Measurements from ENCODE around the gene TMEM141.

TMEM141 gene

GRCh38 chr9:136756836-136757235 lies 34.3 kb upstream of the TMEM141 start:
- Histone ChIP-seq H3K27me3 (ENCODE audit: low read depth, low read length) (no peaks in the 10 kb centered on the region), H3K27ac (ENCODE audit: low read length) (no peak overlapping the region), H2AFZ (ENCODE audit: low read depth, low read length) (no peak overlapping the region), H3K36me3 (replicated peaks; ENCODE audit: low read depth, low read length) (no peaks in the 10 kb centered on the region), H3K4me1 (ENCODE audit: low read length) (no peaks in the 10 kb centered on the region), H3K4me3 (ENCODE audit: low read length) (no peak overlapping the region), H3K9me3 (ENCODE audit: insufficient read depth, low read length) (peaks cover 10% of the 10 kb centered on the region), H4K20me1 (ENCODE audit: insufficient read depth, low read length) (no peaks in the 10 kb centered on the region), H3K9ac (ENCODE audit: low read length) (no peak overlapping the region), H3K79me2 (ENCODE audit: low read length) (no peaks in the 10 kb centered on the region), H3K4me2 (ENCODE audit: low read length) (no peak overlapping the region)
- TF ChIP-seq, protein P1, sequence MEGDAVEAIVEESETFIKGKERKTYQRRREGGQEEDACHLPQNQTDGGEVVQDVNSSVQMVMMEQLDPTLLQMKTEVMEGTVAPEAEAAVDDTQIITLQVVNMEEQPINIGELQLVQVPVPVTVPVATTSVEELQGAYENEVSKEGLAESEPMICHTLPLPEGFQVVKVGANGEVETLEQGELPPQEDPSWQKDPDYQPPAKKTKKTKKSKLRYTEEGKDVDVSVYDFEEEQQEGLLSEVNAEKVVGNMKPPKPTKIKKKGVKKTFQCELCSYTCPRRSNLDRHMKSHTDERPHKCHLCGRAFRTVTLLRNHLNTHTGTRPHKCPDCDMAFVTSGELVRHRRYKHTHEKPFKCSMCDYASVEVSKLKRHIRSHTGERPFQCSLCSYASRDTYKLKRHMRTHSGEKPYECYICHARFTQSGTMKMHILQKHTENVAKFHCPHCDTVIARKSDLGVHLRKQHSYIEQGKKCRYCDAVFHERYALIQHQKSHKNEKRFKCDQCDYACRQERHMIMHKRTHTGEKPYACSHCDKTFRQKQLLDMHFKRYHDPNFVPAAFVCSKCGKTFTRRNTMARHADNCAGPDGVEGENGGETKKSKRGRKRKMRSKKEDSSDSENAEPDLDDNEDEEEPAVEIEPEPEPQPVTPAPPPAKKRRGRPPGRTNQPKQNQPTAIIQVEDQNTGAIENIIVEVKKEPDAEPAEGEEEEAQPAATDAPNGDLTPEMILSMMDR (IDR thresholded peaks at IDR 0.05; ENCODE audit: low read depth, low read length) = no peak
- TF ChIP-seq EZH2phosphoT487 (IDR thresholded peaks at IDR 0.05; ENCODE audit: low read depth) = no peak

DNA sequence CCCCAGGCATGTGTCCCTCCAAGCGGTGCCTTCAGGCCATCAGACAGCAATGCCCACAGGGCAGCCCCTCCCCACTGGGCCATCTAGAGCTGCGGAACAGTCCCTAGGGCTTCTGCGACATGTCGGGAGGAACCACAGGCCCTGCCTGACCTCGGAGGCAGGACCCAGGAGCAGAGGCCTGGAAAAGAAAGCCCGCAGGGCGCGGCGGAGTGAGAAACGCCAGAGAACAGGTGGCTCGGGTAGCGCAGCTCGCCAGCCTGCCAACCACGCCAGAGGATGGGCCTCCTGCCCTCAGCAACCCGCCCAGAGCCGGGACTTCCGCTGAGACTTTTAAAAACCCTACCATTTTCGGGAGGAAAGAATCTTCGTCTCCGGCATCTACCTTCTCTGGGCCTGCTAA lies 33.8 kb upstream of the TMEM141 start:
- TF ChIP-seq, protein P1 (IDR thresholded peaks at IDR 0.05; ENCODE audit: low read depth, low read length) = no peak
- TF ChIP-seq EZH2phosphoT487 (IDR thresholded peaks at IDR 0.05; ENCODE audit: low read depth) = no peak
- no peak overlapping the region for H3K4me2 ChIP-seq (ENCODE audit: low read length)

DNA sequence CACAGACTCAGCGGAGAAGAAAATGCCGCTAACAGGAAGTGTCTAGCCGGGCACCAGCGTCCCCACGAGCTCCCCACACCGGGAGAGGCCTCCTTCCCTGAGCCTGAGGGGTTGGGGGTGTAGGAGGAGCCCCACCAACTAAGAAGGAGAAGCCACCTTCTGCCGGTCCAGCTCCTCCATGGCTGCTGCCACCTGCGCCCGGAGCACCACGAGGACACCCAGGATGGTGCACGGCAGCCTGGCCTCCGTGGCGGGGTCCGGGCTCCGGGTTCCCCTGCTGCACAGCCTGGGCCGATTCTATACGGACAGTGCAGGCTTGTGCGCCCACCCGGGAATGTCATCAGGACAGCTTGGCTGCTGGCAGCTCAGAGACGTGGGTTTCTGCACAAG lies 33.4 kb upstream of the TMEM141 start:
- Histone ChIP-seq H3K4me3 (ENCODE audit: low read length) (no peak overlapping the region), H3K9ac (ENCODE audit: low read length) (no peak overlapping the region), H3K27me3 (ENCODE audit: low read depth, low read length) (no peaks in the 10 kb centered on the region)

More for the DNA sequence above, 33.8 kb upstream of the TMEM141 start:
- no peaks in the 10 kb centered on the region for H3K4me1 ChIP-seq (ENCODE audit: low read length)
- peaks cover 5% of the 10 kb centered on the region for H3K9me3 ChIP-seq (ENCODE audit: insufficient read depth, low read length)
- H3K79me2 ChIP-seq (ENCODE audit: low read length) = no peaks in the 10 kb centered on the region
- no peaks in the 10 kb centered on the region for H3K36me3 ChIP-seq (replicated peaks; ENCODE audit: low read depth, low read length)
- no peaks in the 10 kb centered on the region for H4K20me1 ChIP-seq (ENCODE audit: insufficient read depth, low read length)
- no peak overlapping the region for H3K4me3 ChIP-seq (ENCODE audit: low read length)
- no peak overlapping the region for H3K9ac ChIP-seq (ENCODE audit: low read length)
- no peak overlapping the region for H3K27ac ChIP-seq (ENCODE audit: low read length)
- H3K27me3 ChIP-seq (ENCODE audit: low read depth, low read length) = no peaks in the 10 kb centered on the region
- H2AFZ ChIP-seq (ENCODE audit: low read depth, low read length) = no peak overlapping the region

GRCh38 chr9:136759001-136759400 lies 32.1 kb upstream of the TMEM141 start:
- no peaks in the 10 kb centered on the region for H4K20me1 ChIP-seq (ENCODE audit: insufficient read depth, low read length)
- H3K36me3 ChIP-seq (replicated peaks; ENCODE audit: low read depth, low read length) = no peaks in the 10 kb centered on the region
- H3K9me3 ChIP-seq (ENCODE audit: insufficient read depth, low read length) = no peaks in the 10 kb centered on the region
- no peak overlapping the region for H3K27ac ChIP-seq (ENCODE audit: low read length)
- H2AFZ ChIP-seq (ENCODE audit: low read depth, low read length) = no peak overlapping the region
- H3K79me2 ChIP-seq (ENCODE audit: low read length) = no peaks in the 10 kb centered on the region
- H3K4me3 ChIP-seq (ENCODE audit: low read length) = no peak overlapping the region
- no peak overlapping the region for H3K4me2 ChIP-seq (ENCODE audit: low read length)
- H3K9ac ChIP-seq (ENCODE audit: low read length) = no peak overlapping the region
- no peaks in the 10 kb centered on the region for H3K4me1 ChIP-seq (ENCODE audit: low read length)
- no peak for TF ChIP-seq EZH2phosphoT487 (IDR thresholded peaks at IDR 0.05; ENCODE audit: low read depth)
- TF ChIP-seq, protein P1 (IDR thresholded peaks at IDR 0.05; ENCODE audit: low read depth, low read length) = no peak
- 0 out of 2 replicates have a peak, but pooled peaks cover 3% of the 10 kb centered on the region for H3K27me3 ChIP-seq (ENCODE audit: low read depth, low read length)

More for the DNA sequence above, 33.4 kb upstream of the TMEM141 start:
- no peaks in the 10 kb centered on the region for H3K4me1 ChIP-seq (ENCODE audit: low read length)
- no peaks in the 10 kb centered on the region for H3K79me2 ChIP-seq (ENCODE audit: low read length)
- no peak overlapping the region for H3K4me2 ChIP-seq (ENCODE audit: low read length)
- H3K36me3 ChIP-seq (replicated peaks; ENCODE audit: low read depth, low read length) = no peaks in the 10 kb centered on the region
- TF ChIP-seq, protein P1 (IDR thresholded peaks at IDR 0.05; ENCODE audit: low read depth, low read length) = no peak
- TF ChIP-seq EZH2phosphoT487 (IDR thresholded peaks at IDR 0.05; ENCODE audit: low read depth) = no peak
- peaks cover 1% of the 10 kb centered on the region; the same call in 1 of the 2 replicates for H3K9me3 ChIP-seq (ENCODE audit: insufficient read depth, low read length)
- H3K27ac ChIP-seq (ENCODE audit: low read length) = no peak overlapping the region
- H2AFZ ChIP-seq (ENCODE audit: low read depth, low read length) = no peak overlapping the region
- no peaks in the 10 kb centered on the region for H4K20me1 ChIP-seq (ENCODE audit: insufficient read depth, low read length)

Data from OCI-LY3 (cell line).